H1 (cell line): ENCODE results near the gene OR7D4. TPM values are rescaled to one million over a fixed set of nuclear protein-coding genes. Genes with fewer than 3 reads are reported as not detected.

Experiments used
- CHD7 ChIP-seq: fragments of 300-600 bp; sonication (generic); IDR thresholded peaks from 2 replicates; pipeline ENCODE4 v1.7.1; 2012; ENCODE audit warnings: low read length, moderate library complexity, mild to moderate bottlenecking, inconsistent platforms; ENCODE audit not compliant: insufficient replicate concordance
- polyA plus RNA-seq, 7 experiments: library from polyadenylated mRNA; depleted of rRNA in 3 of 7; stranded (reverse) in 5 of 7; unstranded in 2 of 7; fragments of >200 nt in 5 of 7; fragments of 200-250 nt in 2 of 7; gene quantifications; 1 replicate in 5 of 7; 2 replicates in 1 of 7; 4 replicates in 1 of 7; pipeline versions ENCODE4 v1.2.1 to v1.2.3, GENCODE V29; 2011 to 2013; ENCODE audit warnings: missing spikeins in 2 of 7, mixed read lengths in 2 of 7
- total RNA-seq: library from RNA; stranded (reverse); fragmentation: NEBNext Ultra II Directional; extraction: Animal tissue kit (Norgen Biotek cat#: 25700); gene quantifications from 2 replicates; pipeline ENCODE4 v1.2.1, GENCODE V29; 2021

The OR7D4 gene
- total and polyA plus RNA-seq, 2 of the 8 experiments (the other 6 are each of a cell fraction or from before 2014, with no cell fraction given): not detected

DNA sequence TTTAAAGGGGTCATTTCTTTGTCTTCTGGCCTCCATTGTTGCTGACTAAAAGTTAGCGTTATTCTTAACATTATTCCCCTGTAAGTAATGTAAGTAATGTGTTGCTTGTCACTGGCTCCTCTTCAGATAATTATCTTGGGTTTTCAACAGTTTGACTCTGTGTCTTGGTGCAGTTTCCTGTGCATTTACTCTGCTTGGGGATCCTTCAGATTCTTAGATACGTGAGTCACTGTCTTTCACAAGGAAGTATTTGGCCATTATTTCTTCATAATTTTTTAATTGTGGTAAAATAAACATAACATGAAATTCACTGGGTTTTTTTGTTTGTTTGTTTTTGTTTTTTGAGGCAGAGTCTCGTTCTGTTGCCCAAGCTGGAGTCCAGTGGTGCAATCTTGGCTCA lies 54.1 kb downstream of the OR7D4 start (continued):
- no peak for TF ChIP-seq CHD7
- TF ChIP-seq, all 59 proteins: peak for 0
